ENCODE measurements around the gene PAQR5. TPM values are rescaled to one million over a fixed set of nuclear protein-coding genes. Genes with fewer than 3 reads are reported as not detected.

Gene PAQR5
- total RNA-seq, 2 experiments from 2014 or later, result not detected

GRCh38 chr15:69285834-69286233 lies 12.9 kb upstream of the PAQR5 start:
- TF ChIP-seq CTCF (IDR thresholded peaks at IDR 0.05), result no peak
- H3K36me3 Mint-ChIP-seq (ENCODE audit: low read depth), result no peaks in the 10 kb centered on the region
- no peak overlapping the region for H3K27ac Mint-ChIP-seq
- no peaks in the 10 kb centered on the region for H3K27me3 Mint-ChIP-seq
- DNase-seq (no peak), ATAC-seq (ENCODE audit: poor library complexity) (no peak)
- Histone ChIP-seq H3K36me3 (ENCODE audit: insufficient read depth, low read length) (no peaks in the 10 kb centered on the region), H3K4me3 (ENCODE audit: low read length) (no peak overlapping the region), H3K4me1 (ENCODE audit: insufficient read depth, low read length) (no peaks in the 10 kb centered on the region), H3K9me3 (ENCODE audit: control insufficient read depth in 1 of 2, insufficient read depth in 1 of 2, low read length in 2 of 2) (no peaks in the 10 kb centered on the region), H3K27ac (ENCODE audit: low read depth in 1 of 2, low read length in 2 of 2) (no peak overlapping the region), H3K27me3 (ENCODE audit: control insufficient read depth in 1 of 2, insufficient read depth in 2 of 2, low read length in 2 of 2) (peaks cover 2 to 4% of the 10 kb centered on the region in 2 experiments)
- POLR2A ChIA-PET, result no interaction called here
- no peaks in the 10 kb centered on the region for H3K4me1 Mint-ChIP-seq (ENCODE audit: low read depth)
- CTCF ChIA-PET, result no interaction called here
- no peaks in the 10 kb centered on the region for H3K9me3 Mint-ChIP-seq
- intact Hi-C loops (cut with DNase I, micrococcal nuclease), result no loop called here
- H3K4me3 Mint-ChIP-seq, result no peak overlapping the region

- no peak overlapping the region for H3K4me3 ChIP-seq (ENCODE audit: low read length)
- no peaks in the 10 kb centered on the region for H3K36me3 ChIP-seq (ENCODE audit: insufficient read depth, low read length)
- no peaks in the 10 kb centered on the region for H3K27me3 Mint-ChIP-seq
- no peaks in the 10 kb centered on the region for H3K36me3 Mint-ChIP-seq (ENCODE audit: low read depth)
- no peak overlapping the region for H3K27ac ChIP-seq (ENCODE audit: low read depth in 1 of 2, low read length in 2 of 2)
- no peaks in the 10 kb centered on the region for H3K9me3 Mint-ChIP-seq
- TF ChIP-seq CTCF (IDR thresholded peaks at IDR 0.05), result no peak
- H3K4me3 Mint-ChIP-seq, result no peak overlapping the region
- DNase-seq, result no peak
- H3K27me3 ChIP-seq (ENCODE audit: control insufficient read depth in 1 of 2, insufficient read depth in 2 of 2, low read length in 2 of 2), result no peaks in the 10 kb centered on the region
- no peaks in the 10 kb centered on the region for H3K4me1 ChIP-seq (ENCODE audit: insufficient read depth, low read length)
- CTCF ChIA-PET, result no interaction called here
- no peaks in the 10 kb centered on the region for H3K4me1 Mint-ChIP-seq (ENCODE audit: low read depth)
- no peak for ATAC-seq (ENCODE audit: poor library complexity)
- H3K27ac Mint-ChIP-seq, result no peak overlapping the region
- POLR2A ChIA-PET, result no interaction called here
- intact Hi-C loops (cut with DNase I, micrococcal nuclease), result no loop called here
- no peaks in the 10 kb centered on the region for H3K9me3 ChIP-seq (ENCODE audit: control insufficient read depth in 1 of 2, insufficient read depth in 1 of 2, low read length in 2 of 2)
Observed at GRCh38 chr15:69288011-69288410, 10.7 kb upstream of the PAQR5 start.

- ChIA-PET CTCF (no interaction called here), POLR2A (no interaction called here)
- Histone ChIP-seq H3K4me3 (ENCODE audit: low read length) (no peak overlapping the region), H3K9me3 (ENCODE audit: control insufficient read depth in 1 of 2, insufficient read depth in 1 of 2, low read length in 2 of 2) (no peaks in the 10 kb centered on the region), H3K4me1 (ENCODE audit: insufficient read depth, low read length) (no peaks in the 10 kb centered on the region), H3K36me3 (ENCODE audit: insufficient read depth, low read length) (no peaks in the 10 kb centered on the region), H3K27ac (ENCODE audit: low read depth in 1 of 2, low read length in 2 of 2) (no peak overlapping the region), H3K27me3 (ENCODE audit: control insufficient read depth in 1 of 2, insufficient read depth in 2 of 2, low read length in 2 of 2) (no peaks in the 10 kb centered on the region)
- Mint-ChIP-seq H3K9me3 (no peaks in the 10 kb centered on the region), H3K27ac (no peak overlapping the region), H3K4me3 (no peak overlapping the region), H3K36me3 (ENCODE audit: low read depth) (no peaks in the 10 kb centered on the region), H3K4me1 (ENCODE audit: low read depth) (no peaks in the 10 kb centered on the region), H3K27me3 (no peaks in the 10 kb centered on the region)
- intact Hi-C loops (cut with DNase I, micrococcal nuclease), result no loop called here
- DNase-seq (no peak), ATAC-seq (ENCODE audit: poor library complexity) (no peak)
- TF ChIP-seq CTCF (IDR thresholded peaks at IDR 0.05), result no peak
Observed at GRCh38 chr15:69288531-69289341, 10.0 kb upstream of the PAQR5 start.

All from CD4-positive, alpha-beta T cell (primary cell).